Measurements from ENCODE around the gene ZBTB9.
"Not testable (repeated sequence)": the region's sequence is repeated elsewhere in the genome, so short reads cannot be mapped to it uniquely, and the experiment has no call there.

ZBTB9 gene

GRCh38 chr6:33469661-33470060 lies 15.3 kb downstream of the ZBTB9 start:
- no peak for DNase-seq

- no peak for DNase-seq
Observed at GRCh38 chr6:33477864-33478263, 23.5 kb downstream of the ZBTB9 start.

- no peak for DNase-seq
Observed at GRCh38 chr6:33481192-33481591, 26.8 kb downstream of the ZBTB9 start.

- not testable (repeated sequence) for DNase-seq
Observed at GRCh38 chr6:33482620-33483019, 28.2 kb downstream of the ZBTB9 start.

- DNase-seq = no peak
Observed at GRCh38 chr6:33483678-33484077, 29.3 kb downstream of the ZBTB9 start.

GRCh38 chr6:33484673-33485262 lies 30.4 kb downstream of the ZBTB9 start:
- not testable (repeated sequence) for DNase-seq

GRCh38 chr6:33485680-33486079 lies 31.3 kb downstream of the ZBTB9 start:
- DNase-seq = not testable (repeated sequence)

GRCh38 chr6:33488339-33488738 lies 34.0 kb downstream of the ZBTB9 start:
- no peak for DNase-seq

GRCh38 chr6:33490198-33490597 lies 35.8 kb downstream of the ZBTB9 start:
- no peak for DNase-seq

GRCh38 chr6:33490621-33491020 lies 36.2 kb downstream of the ZBTB9 start:
- no peak for DNase-seq

GRCh38 chr6:33492093-33492492 lies 37.7 kb downstream of the ZBTB9 start:
- DNase-seq = no peak

- DNase-seq = no peak
Observed at GRCh38 chr6:33497157-33497556, 42.8 kb downstream of the ZBTB9 start.

- DNase-seq = no peak
Observed at GRCh38 chr6:33502486-33502885, 48.1 kb downstream of the ZBTB9 start.

- no peak for DNase-seq
Observed at GRCh38 chr6:33504486-33504885, 50.1 kb downstream of the ZBTB9 start.

- DNase-seq = no peak
Observed at GRCh38 chr6:33505548-33506370, 51.4 kb downstream of the ZBTB9 start.
